ENCODE data around the gene BIK.
A peak's percentile ranks its signal among the peaks of the same experiment; 100 is the strongest.
"Not testable (repeated sequence)": the region's sequence is repeated elsewhere in the genome, so short reads cannot be mapped to it uniquely, and the experiment has no call there.

BIK gene

GRCh38 chr22:43110444-43110926 lies at the start of gene BIK:
TSS of gene BIK (plus strand) at chr22:43110750. CDS start at chr22:43124023, 13,273 bp downstream.
- peak; percentile 40 for DNase-seq

GRCh38 chr22:43066134-43066533 lies 44.4 kb upstream of the BIK start:
- no peak for DNase-seq

- DNase-seq = no peak
These were observed 43.6 kb upstream of the BIK start for GRCh38 chr22:43066844-43067385.

- DNase-seq = no peak
These were observed 33.3 kb upstream of the BIK start for GRCh38 chr22:43077121-43077877.

GRCh38 chr22:43078522-43078921 lies 32.0 kb upstream of the BIK start:
- DNase-seq = no peak

- DNase-seq = no peak
These were observed 30.8 kb upstream of the BIK start for GRCh38 chr22:43079742-43080141.

- DNase-seq = no peak
These were observed 29.9 kb upstream of the BIK start for GRCh38 chr22:43080616-43081015.

- DNase-seq = no peak
These were observed 28.6 kb upstream of the BIK start for GRCh38 chr22:43081968-43082367.

GRCh38 chr22:43085658-43086606 lies 24.6 kb upstream of the BIK start:
- no peak for DNase-seq

- DNase-seq = no peak
These were observed 21.9 kb upstream of the BIK start for GRCh38 chr22:43088627-43088983.

GRCh38 chr22:43088984-43089717 lies 21.4 kb upstream of the BIK start, which contains the start of gene TTLL1:
TSS of gene TTLL1 (minus strand) at chr22:43089391. CDS start at chr22:43075586, 13,805 bp downstream.
- peak; percentile 91 for DNase-seq

GRCh38 chr22:43090130-43090789 lies 20.3 kb upstream of the BIK start:
- peak; percentile 48 for DNase-seq

- no peak for DNase-seq
These were observed 18.5 kb upstream of the BIK start for GRCh38 chr22:43092085-43092484.

- DNase-seq = no peak
These were observed 16.5 kb upstream of the BIK start for GRCh38 chr22:43094085-43094484.

- no peak for DNase-seq
These were observed 16.0 kb upstream of the BIK start for GRCh38 chr22:43094551-43094950.

GRCh38 chr22:43096420-43096819 lies 14.1 kb upstream of the BIK start:
- no peak for DNase-seq

GRCh38 chr22:43098356-43098755 lies 12.2 kb upstream of the BIK start:
- DNase-seq = no peak

GRCh38 chr22:43099095-43099494 lies 11.5 kb upstream of the BIK start:
- DNase-seq = no peak

GRCh38 chr22:43100225-43100624 lies 10.3 kb upstream of the BIK start:
- DNase-seq = no peak

GRCh38 chr22:43101306-43101705 lies 9.2 kb upstream of the BIK start:
- DNase-seq = no peak

- DNase-seq = not testable (repeated sequence)
These were observed 6.4 kb upstream of the BIK start for GRCh38 chr22:43104056-43104625.

GRCh38 chr22:43104950-43105349 lies 5.6 kb upstream of the BIK start:
- DNase-seq = not testable (repeated sequence)
